ENCODE data around the gene GRXCR2.
A peak's percentile ranks its signal among the peaks of the same experiment; 100 is the strongest.
"Not testable (repeated sequence)": the region's sequence is repeated elsewhere in the genome, so short reads cannot be mapped to it uniquely, and the experiment has no call there.

The GRXCR2 gene

DNA sequence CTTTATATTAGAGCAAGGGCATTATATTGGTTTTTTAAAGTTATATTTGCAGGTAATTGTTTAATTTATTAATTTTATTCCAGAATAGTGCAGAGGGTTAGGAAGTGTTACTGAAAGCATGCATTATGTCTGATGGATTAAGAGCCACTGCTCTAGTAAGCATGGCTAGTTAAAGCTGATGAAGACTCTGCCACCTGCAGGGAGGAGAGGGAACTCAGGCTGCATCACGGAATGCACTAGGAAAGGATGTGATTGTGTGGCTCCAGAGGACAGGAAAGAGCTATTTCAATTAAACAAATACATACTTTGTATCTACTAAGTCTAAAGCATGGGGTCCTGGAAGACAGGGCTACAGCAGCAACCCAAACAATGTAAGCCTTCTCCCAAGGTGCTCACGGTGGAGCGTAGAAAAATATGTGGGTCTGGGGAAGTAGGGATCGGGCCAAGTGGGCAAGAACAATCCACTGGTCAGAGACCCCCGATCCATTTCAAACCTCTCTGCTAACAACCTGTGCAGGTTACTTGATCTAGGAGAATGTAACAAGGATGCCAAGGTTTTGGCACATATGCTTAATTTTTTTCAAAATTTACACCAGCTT lies 15.3 kb upstream of the GRXCR2 start:
- peak; percentile 69 for DNase-seq (ENCODE audit: low read depth)
- H3K4me3 ChIP-seq (replicated peaks; ENCODE audit: low read depth, low read length): no peak overlapping the region
- TF ChIP-seq, protein P1, sequence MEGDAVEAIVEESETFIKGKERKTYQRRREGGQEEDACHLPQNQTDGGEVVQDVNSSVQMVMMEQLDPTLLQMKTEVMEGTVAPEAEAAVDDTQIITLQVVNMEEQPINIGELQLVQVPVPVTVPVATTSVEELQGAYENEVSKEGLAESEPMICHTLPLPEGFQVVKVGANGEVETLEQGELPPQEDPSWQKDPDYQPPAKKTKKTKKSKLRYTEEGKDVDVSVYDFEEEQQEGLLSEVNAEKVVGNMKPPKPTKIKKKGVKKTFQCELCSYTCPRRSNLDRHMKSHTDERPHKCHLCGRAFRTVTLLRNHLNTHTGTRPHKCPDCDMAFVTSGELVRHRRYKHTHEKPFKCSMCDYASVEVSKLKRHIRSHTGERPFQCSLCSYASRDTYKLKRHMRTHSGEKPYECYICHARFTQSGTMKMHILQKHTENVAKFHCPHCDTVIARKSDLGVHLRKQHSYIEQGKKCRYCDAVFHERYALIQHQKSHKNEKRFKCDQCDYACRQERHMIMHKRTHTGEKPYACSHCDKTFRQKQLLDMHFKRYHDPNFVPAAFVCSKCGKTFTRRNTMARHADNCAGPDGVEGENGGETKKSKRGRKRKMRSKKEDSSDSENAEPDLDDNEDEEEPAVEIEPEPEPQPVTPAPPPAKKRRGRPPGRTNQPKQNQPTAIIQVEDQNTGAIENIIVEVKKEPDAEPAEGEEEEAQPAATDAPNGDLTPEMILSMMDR (IDR thresholded peaks at IDR 0.05; ENCODE audit: low read length, missing control alignments): peak; percentile 96

DNA sequence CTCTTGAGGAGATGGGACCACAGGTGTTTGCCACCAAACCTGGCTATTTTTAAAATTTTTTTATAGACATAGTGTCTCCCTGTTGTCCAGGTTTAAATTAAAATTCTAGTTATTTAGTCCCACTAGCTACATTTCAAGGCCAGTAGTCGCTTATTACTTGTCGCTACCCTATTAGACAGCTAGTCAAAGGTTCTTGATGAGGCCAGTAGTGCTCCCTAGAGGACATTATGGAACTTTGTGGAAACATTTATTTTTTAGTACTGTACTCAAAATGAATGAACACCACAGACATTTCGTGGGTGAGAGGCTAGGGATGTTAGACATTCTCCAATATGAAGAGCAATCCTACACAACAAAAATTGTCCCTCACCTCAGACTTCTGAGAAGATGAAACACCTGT lies 14.4 kb upstream of the GRXCR2 start:
- no peak overlapping the region for H3K4me3 ChIP-seq (replicated peaks; ENCODE audit: low read depth, low read length)
- TF ChIP-seq, protein P1 (IDR thresholded peaks at IDR 0.05; ENCODE audit: low read length, missing control alignments): peak; percentile 2
- no peak for DNase-seq (ENCODE audit: low read depth)

DNA sequence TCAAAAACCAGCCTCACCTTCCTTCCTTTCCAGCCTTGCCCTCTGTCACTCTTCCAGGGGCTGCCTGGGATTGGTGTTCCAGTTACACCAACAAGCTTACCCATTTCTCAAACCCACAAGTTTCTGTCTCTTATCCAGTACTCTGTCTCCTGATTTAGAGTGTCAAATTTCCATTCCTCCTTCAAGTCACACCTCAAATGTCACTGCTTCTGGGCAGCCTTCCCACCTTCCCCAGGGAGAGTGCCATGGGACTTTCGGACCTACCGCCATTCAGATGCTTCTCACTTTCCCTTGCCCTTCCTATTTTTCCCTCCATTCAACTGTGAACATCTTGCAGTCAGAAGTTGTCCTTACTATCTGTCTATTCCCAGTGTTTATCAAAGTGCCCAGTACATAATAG lies 2.0 kb upstream of the GRXCR2 start:
- H3K4me3 ChIP-seq (replicated peaks; ENCODE audit: low read depth, low read length): no peak overlapping the region
- TF ChIP-seq, protein P1 (IDR thresholded peaks at IDR 0.05; ENCODE audit: low read length, missing control alignments): no peak
- no peak for DNase-seq (ENCODE audit: low read depth)

DNA sequence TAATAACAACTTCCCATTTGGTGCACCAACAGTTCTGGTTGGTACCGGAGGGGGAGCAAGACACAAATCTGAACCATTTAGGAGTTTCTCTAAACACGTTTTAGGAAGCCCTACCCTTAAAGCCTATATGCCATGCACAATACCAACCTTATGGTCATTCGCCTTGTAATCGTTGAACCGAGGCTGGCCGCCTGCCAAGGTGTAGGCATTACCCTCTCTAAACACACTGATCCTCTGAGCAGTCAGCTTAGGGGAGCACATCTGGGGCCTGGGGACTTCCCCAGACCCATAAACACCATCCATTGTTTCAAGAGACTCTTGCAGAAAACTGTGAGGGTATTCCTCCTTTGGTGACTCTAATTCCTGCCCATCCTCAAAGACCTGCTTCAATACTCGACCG lies 328 bp downstream of the GRXCR2 start:
- DNase-seq (ENCODE audit: low read depth): no peak
- no peak overlapping the region for H3K4me3 ChIP-seq (replicated peaks; ENCODE audit: low read depth, low read length)
- TF ChIP-seq, protein P1 (IDR thresholded peaks at IDR 0.05; ENCODE audit: low read length, missing control alignments): no peak

DNA sequence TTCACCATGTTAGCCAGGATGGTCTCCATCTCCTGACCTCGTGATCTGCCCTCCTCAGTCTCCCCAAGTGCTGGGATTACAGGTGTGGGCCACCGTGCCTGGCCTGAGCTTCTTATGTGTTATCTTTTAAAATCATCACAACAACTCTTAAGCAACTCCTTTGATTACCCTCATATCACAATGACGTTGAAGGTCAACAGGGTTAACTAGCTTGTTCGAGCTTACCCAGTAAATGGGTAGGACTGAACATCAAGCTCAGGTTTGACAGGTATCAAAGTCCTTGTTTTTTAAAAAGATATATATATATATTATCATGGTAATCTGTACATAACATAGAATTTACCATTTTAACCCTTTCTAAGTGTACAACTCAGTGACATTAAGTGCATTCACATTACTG lies 3.1 kb downstream of the GRXCR2 start:
- TF ChIP-seq, protein P1 (IDR thresholded peaks at IDR 0.05; ENCODE audit: low read length, missing control alignments): no peak
- no peak overlapping the region for H3K4me3 ChIP-seq (replicated peaks; ENCODE audit: low read depth, low read length)
- DNase-seq (ENCODE audit: low read depth): no peak

DNA sequence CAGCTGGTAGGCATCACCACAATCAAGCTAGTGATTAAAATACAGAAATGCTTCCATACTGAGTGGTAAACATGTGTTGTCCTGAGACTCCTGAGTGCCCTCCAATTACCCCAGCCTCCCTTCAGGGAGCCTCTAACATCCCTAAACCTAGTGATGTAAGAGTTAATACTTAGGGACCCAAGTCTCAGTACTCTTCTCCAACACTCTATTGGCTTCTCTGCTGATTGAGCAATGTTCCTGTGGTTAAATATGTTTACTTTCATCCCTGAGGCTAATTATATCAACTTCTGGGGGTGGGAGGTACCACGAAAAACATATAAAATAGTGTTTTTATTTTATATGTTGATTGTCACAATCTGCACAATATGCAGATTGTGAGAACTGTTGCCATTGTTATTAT lies 5.0 kb downstream of the GRXCR2 start:
- H3K4me3 ChIP-seq (replicated peaks; ENCODE audit: low read depth, low read length): no peak overlapping the region
- TF ChIP-seq, protein P1 (IDR thresholded peaks at IDR 0.05; ENCODE audit: low read length, missing control alignments): no peak
- no peak for DNase-seq (ENCODE audit: low read depth)

DNA sequence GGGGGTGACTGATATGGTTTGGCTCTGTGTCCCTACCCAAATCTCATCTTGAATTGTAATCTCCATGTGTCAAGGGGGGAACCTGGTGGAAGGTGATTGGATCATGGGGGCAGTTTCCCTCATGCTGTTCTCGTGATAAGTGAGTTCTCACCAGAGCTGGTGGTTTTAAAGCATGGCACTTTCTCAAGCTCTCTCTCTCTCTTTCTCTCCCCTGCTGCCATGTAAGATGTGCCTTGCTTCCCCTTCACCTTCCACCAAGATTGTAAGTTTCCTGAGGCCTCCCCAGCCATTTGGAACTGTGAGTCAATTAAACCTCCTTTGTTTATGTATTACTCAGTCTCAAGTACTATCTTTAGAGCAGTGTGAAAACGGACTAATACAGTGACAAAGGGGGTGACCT lies 8.4 kb downstream of the GRXCR2 start:
- H3K4me3 ChIP-seq (replicated peaks; ENCODE audit: low read depth, low read length); DNase-seq (ENCODE audit: low read depth): not testable (repeated sequence)
